Renal cortex interstitium (tissue), 15 donors: Measurements from ENCODE around the gene MRPL55. TPM values are rescaled to one million over a fixed set of nuclear protein-coding genes. Genes with fewer than 3 reads are reported as not detected.
A peak's percentile ranks its signal among the peaks of the same experiment; 100 is the strongest.

ENCODE experiments used
- DNase-seq, 11 donors: peaks; one replicate each; pipeline ENCODE4 v3.0.0-alpha.2; 2013; ENCODE audit warnings: low read depth in 9 of 11, low spot score in 4 of 11; ENCODE audit errors: extremely low read depth in 1 of 11
- long read RNA-seq, 16 experiments: transcript quantifications; one replicate each; lab custom pipeline, GENCODE V29; 2026
- polyA plus RNA-seq, 3 donors: library from polyadenylated mRNA; unstranded; fragments of 120-200 nt; gene quantifications; one replicate each; pipeline ENCODE4 v1.2.1, GENCODE V29; 2013; ENCODE audit not compliant: insufficient read length in 3 of 3

Gene MRPL55
- 10 to 100 TPM; 34.2 to 54.4 (median 48.6) TPM for polyA plus RNA-seq
- long read RNA-seq, donor 1, transcript MRPL55-203 (5 exons, 744 nt) = major isoform, 10 of 30 reads
- long read RNA-seq, donor 1, transcript MRPL55-201 (5 exons, 632 nt) = minor isoform, 5 of 30 reads
- long read RNA-seq, donor 1, transcript MRPL55-204 (4 exons, 661 nt) = minor isoform, 6 of 30 reads
- long read RNA-seq, donor 1, partial matches to known transcripts = 0 of 30 reads
- long read RNA-seq, donor 1, other reads (novel, unspliced or antisense) = 0 of 30 reads
- long read RNA-seq, donor 2, transcript MRPL55-203 (5 exons, 744 nt) = minor isoform, 7 of 38 reads
- long read RNA-seq, donor 2, transcript MRPL55-225 (2 exons, 848 nt) = minor isoform, 6 of 38 reads
- long read RNA-seq, donor 2, transcript MRPL55-209 (3 exons, 1,212 nt) = minor isoform, 5 of 38 reads
- long read RNA-seq, donor 2, transcript MRPL55-204 (4 exons, 661 nt) = major isoform, 9 of 38 reads
- long read RNA-seq, donor 2, partial matches to known transcripts = 0 of 38 reads
- long read RNA-seq, donor 2, other reads (novel, unspliced or antisense) = 0 of 38 reads
- long read RNA-seq, donor 3, transcript MRPL55-204 (4 exons, 661 nt) = major isoform, 9 of 42 reads
- long read RNA-seq, donor 3, transcript MRPL55-217 (4 exons, 565 nt) = minor isoform, 6 of 42 reads
- long read RNA-seq, donor 3, transcript MRPL55-203 (5 exons, 744 nt) = minor isoform, 8 of 42 reads
- long read RNA-seq, donor 3, transcript MRPL55-209 (3 exons, 1,212 nt) = minor isoform, 8 of 42 reads
- long read RNA-seq, donor 3, partial matches to known transcripts = 0 of 42 reads
- long read RNA-seq, donor 3, other reads (novel, unspliced or antisense) = 0 of 42 reads
- long read RNA-seq, donor 4, partial matches to known transcripts = 0 of 16 reads
- long read RNA-seq, donor 4, other reads (novel, unspliced or antisense) = 0 of 16 reads
- long read RNA-seq, donor 5 = 0 reads
- long read RNA-seq, donor 6, transcript MRPL55-204 (4 exons, 661 nt) = major isoform, 9 of 29 reads
- long read RNA-seq, donor 6, transcript MRPL55-225 (2 exons, 848 nt) = major isoform, 9 of 29 reads
- long read RNA-seq, donor 6, transcript MRPL55-203 (5 exons, 744 nt) = minor isoform, 6 of 29 reads
- long read RNA-seq, donor 6, partial matches to known transcripts = 0 of 29 reads
- long read RNA-seq, donor 6, other reads (novel, unspliced or antisense) = 0 of 29 reads
- long read RNA-seq, donor 7, transcript MRPL55-203 (5 exons, 744 nt) = minor isoform, 9 of 48 reads
- long read RNA-seq, donor 7, transcript MRPL55-204 (4 exons, 661 nt) = major isoform, 13 of 48 reads
- long read RNA-seq, donor 7, transcript MRPL55-209 (3 exons, 1,212 nt) = minor isoform, 7 of 48 reads
- long read RNA-seq, donor 7, transcript MRPL55-225 (2 exons, 848 nt) = minor isoform, 7 of 48 reads
- long read RNA-seq, donor 7, partial matches to known transcripts = 0 of 48 reads
- long read RNA-seq, donor 7, other reads (novel, unspliced or antisense) = 0 of 48 reads
- long read RNA-seq, donor 8, transcript MRPL55-209 (3 exons, 1,212 nt) = minor isoform, 7 of 58 reads
- long read RNA-seq, donor 8, transcript MRPL55-201 (5 exons, 632 nt) = minor isoform, 7 of 58 reads
- long read RNA-seq, donor 8, transcript MRPL55-204 (4 exons, 661 nt) = major isoform, 16 of 58 reads
- long read RNA-seq, donor 8, transcript MRPL55-225 (2 exons, 848 nt) = minor isoform, 14 of 58 reads
- long read RNA-seq, donor 8, partial matches to known transcripts = 0 of 58 reads
- long read RNA-seq, donor 8, other reads (novel, unspliced or antisense) = 0 of 58 reads
- long read RNA-seq, donor 9, transcript MRPL55-203 (5 exons, 744 nt) = major isoform, 10 of 28 reads
- long read RNA-seq, donor 9, partial matches to known transcripts = 0 of 28 reads
- long read RNA-seq, donor 9, other reads (novel, unspliced or antisense) = 0 of 28 reads
- long read RNA-seq, donor 10, transcript MRPL55-204 (4 exons, 661 nt) = major isoform, 16 of 35 reads
- long read RNA-seq, donor 10, partial matches to known transcripts = 0 of 35 reads
- long read RNA-seq, donor 10, other reads (novel, unspliced or antisense) = 0 of 35 reads
- long read RNA-seq, donor 11, transcript MRPL55-204 (4 exons, 661 nt) = major isoform, 9 of 21 reads
- long read RNA-seq, donor 11, partial matches to known transcripts = 0 of 21 reads
- long read RNA-seq, donor 11, other reads (novel, unspliced or antisense) = 0 of 21 reads
- long read RNA-seq, donor 12, partial matches to known transcripts = 0 of 11 reads
- long read RNA-seq, donor 12, other reads (novel, unspliced or antisense) = 0 of 11 reads
- long read RNA-seq, donor 13, transcript MRPL55-201 (5 exons, 632 nt) = minor isoform, 7 of 53 reads
- long read RNA-seq, donor 13, transcript MRPL55-203 (5 exons, 744 nt) = major isoform, 9 of 53 reads
- long read RNA-seq, donor 13, transcript MRPL55-225 (2 exons, 848 nt) = minor isoform, 6 of 53 reads
- long read RNA-seq, donor 13, transcript MRPL55-204 (4 exons, 661 nt) = minor isoform, 8 of 53 reads
- long read RNA-seq, donor 13, partial matches to known transcripts = 0 of 53 reads
- long read RNA-seq, donor 13, other reads (novel, unspliced or antisense) = 6 of 53 reads
- long read RNA-seq, donor 14, transcript MRPL55-204 (4 exons, 661 nt) = major isoform, 5 of 27 reads
- long read RNA-seq, donor 14, partial matches to known transcripts = 0 of 27 reads
- long read RNA-seq, donor 14, other reads (novel, unspliced or antisense) = 0 of 27 reads
- long read RNA-seq, donor 15, transcript MRPL55-204 (4 exons, 661 nt) = major isoform, 6 of 18 reads
- long read RNA-seq, donor 15, partial matches to known transcripts = 0 of 18 reads
- long read RNA-seq, donor 15, other reads (novel, unspliced or antisense) = 0 of 18 reads
- long read RNA-seq, donor 16, transcript MRPL55-225 (2 exons, 848 nt) = minor isoform, 13 of 74 reads
- long read RNA-seq, donor 16, transcript MRPL55-204 (4 exons, 661 nt) = major isoform, 23 of 74 reads
- long read RNA-seq, donor 16, transcript MRPL55-203 (5 exons, 744 nt) = minor isoform, 10 of 74 reads
- long read RNA-seq, donor 16, transcript MRPL55-209 (3 exons, 1,212 nt) = minor isoform, 10 of 74 reads
- long read RNA-seq, donor 16, partial matches to known transcripts = 0 of 74 reads
- long read RNA-seq, donor 16, other reads (novel, unspliced or antisense) = 0 of 74 reads

DNA sequence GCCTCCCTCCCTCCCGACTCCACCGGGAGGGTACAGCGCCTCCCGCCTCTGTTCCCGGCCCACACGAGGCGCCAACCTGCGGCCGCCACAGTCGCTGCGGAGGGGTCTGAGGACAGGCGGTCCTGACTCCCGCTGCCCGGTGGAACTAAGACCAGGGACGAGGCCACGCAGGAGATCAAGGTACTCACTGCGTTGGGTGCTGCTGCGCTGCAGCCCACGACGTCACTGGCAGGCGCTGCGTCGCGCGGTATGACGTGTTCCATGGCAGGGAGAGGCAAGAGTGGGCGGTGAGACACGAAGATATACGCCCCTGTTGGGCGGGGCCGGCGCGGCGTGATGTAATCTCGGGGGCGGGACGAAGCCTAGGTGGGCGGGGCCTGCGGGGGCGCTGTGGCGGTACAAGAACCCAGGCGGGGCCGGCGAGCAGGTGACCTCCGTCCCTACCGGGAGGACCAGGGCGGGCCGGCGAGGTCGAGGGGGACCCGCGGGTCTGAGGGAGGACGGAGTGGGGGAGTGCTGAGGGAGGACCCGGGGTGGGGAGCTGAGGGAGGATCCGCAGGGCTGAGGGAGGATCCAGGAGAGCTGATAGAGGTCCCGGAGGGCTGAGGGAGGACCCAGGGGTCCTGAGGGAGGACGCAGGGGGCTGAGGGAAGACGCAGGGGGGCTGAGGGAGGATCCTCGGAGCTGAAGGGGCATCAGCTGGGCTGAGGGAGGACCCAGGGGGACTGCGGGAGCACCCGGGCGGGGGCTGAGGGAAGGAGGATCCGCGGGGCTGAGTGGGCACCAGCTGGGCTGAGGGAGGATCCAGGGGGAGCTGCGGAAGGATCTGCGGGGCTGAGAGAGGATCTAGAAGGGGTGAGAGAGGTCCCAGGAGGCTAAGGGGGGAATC lies at the start of gene MRPL55:
TSS of gene MRPL55 (minus strand) at position 227 of the 889 bp plus-strand sequence. CDS start 1,039 bp downstream, outside the sequence.
- peak; percentile 86 to 97 (median 96) for DNase-seq

DNA sequence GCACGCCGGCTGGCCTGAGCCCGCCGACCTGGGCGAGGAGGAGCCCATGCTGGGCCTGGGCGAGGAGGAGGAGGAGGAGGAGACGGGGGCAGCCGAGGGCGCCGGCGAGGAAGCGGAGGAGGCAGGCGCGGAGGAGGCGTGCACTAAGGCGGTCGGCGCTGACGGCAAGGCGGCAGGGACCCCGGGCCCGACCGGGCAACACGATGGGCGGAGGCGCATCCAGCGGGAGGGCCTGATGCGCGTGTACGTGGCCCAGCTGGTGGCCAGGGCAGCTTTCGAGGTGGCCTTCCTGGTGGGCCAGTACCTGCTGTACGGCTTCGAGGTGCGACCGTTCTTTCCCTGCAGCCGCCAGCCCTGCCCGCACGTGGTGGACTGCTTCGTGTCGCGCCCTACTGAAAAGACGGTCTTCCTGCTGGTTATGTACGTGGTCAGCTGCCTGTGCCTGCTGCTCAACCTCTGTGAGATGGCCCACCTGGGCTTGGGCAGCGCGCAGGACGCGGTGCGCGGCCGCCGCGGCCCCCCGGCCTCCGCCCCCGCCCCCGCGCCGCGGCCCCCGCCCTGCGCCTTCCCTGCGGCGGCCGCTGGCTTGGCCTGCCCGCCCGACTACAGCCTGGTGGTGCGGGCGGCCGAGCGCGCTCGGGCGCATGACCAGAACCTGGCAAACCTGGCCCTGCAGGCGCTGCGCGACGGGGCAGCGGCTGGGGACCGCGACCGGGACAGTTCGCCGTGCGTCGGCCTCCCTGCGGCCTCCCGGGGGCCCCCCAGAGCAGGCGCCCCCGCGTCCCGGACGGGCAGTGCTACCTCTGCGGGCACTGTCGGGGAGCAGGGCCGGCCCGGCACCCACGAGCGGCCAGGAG lies 49.3 kb upstream of the MRPL55 start:
- no peak for DNase-seq

- no peak for DNase-seq
Observed at GRCh38 chr1:228157729-228158126, 48.6 kb upstream of the MRPL55 start.

DNA sequence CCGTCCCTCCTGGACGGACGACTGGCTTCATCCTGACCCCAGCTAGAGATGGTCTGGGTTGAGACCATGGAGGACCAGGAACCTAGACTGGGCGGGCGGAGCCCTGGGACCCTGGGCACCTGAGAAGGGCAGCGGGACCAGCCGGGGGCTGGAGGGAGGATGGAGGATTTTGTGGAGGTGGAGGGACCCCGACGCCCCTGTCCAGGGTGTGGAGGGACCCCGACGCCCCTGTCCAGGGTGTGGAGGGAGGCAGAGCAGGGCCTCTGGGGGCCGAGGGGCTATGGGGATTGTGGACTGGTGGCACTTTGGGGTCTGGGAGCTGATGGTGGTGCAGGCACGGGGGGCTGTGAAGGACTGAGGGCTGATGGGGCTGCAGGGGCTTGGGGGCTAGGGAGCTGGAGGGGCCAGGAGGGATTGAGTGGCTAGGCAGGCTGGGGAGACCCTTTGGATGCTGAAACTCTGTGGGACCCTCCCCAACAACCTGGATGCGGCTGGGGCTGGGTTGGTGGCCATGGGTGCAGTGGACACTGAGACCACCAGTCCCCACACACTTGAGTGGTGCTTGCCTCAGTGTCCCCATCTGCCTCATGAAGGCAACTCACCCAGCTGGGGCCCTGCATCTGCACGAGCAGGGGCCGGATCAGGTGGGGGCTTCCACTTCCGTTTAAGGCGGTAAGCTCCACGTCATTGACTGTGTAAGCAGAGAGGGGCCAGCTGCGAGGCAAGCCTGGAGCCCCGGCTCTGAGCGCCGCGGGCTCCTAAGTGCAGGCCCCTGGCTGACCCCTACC lies 48.0 kb upstream of the MRPL55 start:
- DNase-seq = no peak

- no peak for DNase-seq
Observed at GRCh38 chr1:228156515-228156881, 47.4 kb upstream of the MRPL55 start.

DNA sequence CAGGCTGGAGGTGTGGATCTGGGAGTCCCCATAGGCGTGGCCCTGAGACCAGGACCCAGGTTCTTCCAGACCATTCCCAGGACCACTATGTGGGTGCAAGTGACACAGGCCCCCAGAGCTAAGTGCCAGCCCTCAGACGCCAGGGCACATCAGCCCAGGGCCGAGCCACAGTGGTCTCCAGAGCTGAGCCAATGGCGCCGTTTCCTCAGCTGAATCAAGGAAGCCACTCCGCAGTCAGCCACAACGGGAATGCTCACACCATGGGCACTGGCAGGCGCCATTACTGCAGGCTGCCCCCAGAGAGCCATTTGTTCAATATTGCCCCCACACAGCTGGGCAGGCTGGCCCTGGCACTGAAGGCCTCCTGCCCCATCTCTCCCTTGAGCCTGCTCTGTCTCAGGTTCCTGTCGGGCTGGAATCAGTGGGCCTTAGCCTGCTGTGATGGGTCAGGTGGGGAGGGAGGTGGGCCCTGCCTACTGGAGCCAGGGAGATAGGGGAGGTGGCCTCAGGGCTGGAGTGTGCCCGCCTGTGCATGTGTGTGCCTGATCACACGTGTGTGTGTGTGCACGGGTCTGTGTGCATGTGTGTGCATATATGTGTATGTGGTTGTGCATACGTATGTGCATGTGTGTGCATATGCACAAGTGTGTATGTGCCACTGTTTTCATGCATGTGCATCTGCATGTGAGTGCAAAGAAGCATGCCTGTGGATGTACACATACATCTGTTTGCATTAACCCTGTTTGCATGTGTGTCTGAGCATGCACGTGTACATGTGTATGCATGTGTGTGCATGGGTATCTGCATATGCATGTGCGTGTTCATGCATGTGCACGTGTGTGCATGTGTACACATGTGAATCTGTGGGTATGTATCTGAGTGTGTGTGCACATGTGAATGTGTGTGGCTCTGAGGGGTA lies 46.8 kb upstream of the MRPL55 start:
- DNase-seq = no peak

- DNase-seq = no peak
Observed at GRCh38 chr1:228154670-228155571, 45.8 kb upstream of the MRPL55 start.

- DNase-seq = no peak
Observed at GRCh38 chr1:228154021-228154669, 45.0 kb upstream of the MRPL55 start.

GRCh38 chr1:228152918-228153258 lies 43.8 kb upstream of the MRPL55 start:
- no peak for DNase-seq

GRCh38 chr1:228152097-228152917 lies 43.2 kb upstream of the MRPL55 start:
- DNase-seq = no peak
